Pulmonary artery endothelial cell (primary cell): Measurements from ENCODE around the gene GRID2. TPM values are rescaled to one million over a fixed set of nuclear protein-coding genes. Genes with fewer than 3 reads are reported as not detected.
"Not testable (repeated sequence)": the region's sequence is repeated elsewhere in the genome, so short reads cannot be mapped to it uniquely, and the experiment has no call there.

ENCODE experiments used
- DNase-seq: peaks from one replicate; pipeline ENCODE4 v3.0.0-alpha.2; 2011; ENCODE audit warnings: low read depth, low spot score
- total RNA-seq: library from RNA; depleted of rRNA; stranded (reverse); fragments of >200 nt; gene quantifications from 2 replicates; pipeline ENCODE4 v1.2.3, GENCODE V29; 2014

GRID2 gene
- total RNA-seq, 1 donor from 2014 or later: not detected

DNA sequence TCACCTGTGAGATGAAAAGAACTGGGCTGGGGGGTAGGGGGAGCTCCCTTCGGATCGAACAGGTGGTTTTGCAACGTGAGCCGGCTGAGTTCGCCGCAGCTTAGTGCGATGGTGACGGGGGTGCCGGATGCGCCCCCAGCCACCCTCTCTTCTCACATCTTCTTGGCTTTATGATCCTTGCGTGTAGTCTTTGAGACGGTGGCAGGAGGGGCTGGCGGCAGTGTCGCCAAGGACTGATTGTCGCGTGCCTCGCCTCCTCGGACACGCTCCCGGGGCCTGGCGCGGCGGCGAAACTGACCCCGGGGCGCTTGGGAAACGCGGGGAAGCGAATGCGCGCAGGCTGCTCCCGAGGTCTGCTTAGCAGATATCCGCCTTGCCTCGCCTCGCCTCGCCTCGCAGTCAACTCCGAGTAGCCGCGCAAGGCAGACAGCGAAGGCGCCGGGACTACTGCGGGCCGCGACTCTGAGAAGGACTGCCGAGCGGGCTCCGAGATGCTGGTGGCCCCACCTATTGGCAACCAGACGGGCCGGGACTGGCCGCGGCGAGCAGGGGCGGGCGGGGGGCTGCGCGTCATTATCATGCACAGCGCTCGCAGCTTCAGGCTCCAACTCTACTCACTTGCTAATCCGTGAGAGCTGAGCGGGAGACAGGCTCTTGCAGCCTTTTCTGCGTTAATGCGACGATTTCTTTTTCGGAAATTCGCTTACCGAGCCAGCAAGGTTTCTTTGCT lies 1.5 kb downstream of the GRID2 start:
- DNase-seq: no peak

DNA sequence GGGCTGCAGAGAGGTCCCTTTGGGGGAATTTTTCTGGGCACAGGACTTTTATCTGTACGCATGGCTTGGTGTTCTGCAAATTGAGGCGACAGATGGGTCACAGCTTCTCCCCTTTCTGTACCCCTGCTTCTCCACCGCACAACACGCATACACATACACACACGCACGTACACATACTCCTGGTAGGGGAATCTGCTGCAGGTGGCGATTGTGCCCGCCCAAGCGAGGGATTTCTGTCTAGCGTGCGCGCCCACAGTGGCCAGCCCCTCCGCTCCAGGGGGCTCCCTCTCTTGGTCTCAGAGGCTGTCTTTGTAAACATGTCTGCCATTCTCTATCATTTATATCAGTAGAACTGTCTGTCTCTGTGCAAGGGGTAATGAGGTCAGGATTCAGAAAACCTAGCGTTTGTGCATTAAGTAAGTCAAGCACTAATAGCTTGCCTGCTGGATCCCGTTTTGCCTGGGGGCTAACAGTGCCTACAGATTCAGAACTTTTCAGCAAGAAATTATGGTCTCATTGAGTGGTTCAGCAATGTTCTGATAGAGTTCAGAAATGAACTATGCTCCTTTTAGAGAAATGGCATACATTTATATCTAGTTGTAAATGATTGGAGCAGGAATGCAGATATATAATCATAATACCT lies 2.2 kb downstream of the GRID2 start:
- DNase-seq: no peak

- no peak for DNase-seq
Observed at GRCh38 chr4:92307181-92307580, 3.4 kb downstream of the GRID2 start.

DNA sequence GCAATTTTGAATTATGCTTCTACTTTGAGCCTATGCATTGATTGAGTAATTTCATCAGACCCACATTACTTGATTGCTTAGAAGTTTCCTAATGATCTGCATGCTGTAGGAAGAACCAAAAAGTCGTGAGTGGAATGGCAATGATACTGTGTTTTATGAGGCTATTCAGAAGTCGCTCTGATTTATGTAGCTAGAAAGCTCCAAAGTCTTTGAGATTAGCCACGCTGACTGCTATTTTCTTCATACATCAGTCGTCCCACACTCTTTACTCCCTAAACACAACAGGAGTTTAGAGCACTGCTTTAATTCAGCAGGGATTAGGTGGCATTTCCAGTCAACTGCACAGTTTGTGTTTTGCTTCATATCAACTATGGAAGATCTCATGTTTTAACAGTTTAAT lies 4.1 kb downstream of the GRID2 start:
- DNase-seq: no peak

DNA sequence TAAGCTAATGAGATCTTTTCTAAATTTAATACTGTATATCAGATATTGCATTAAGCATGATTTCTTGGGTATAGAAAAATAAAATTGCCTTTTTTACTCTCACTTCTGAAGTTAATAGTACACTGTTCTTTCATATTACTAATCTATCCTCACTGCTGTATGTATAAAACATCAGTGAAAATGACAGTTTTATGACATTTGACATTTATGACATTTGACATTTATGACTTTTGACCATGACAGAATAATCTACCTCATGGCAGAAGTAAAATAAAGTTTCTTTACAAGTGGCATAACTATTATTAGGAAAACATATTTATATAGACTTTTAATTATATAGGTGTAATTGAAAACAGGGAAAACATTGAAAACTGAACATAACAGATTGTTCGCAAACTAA lies 13.3 kb downstream of the GRID2 start:
- DNase-seq: no peak

GRCh38 chr4:92328095-92328494 lies 24.3 kb downstream of the GRID2 start:
- DNase-seq: no peak

GRCh38 chr4:92333016-92333415 lies 29.2 kb downstream of the GRID2 start:
- DNase-seq: no peak

- no peak for DNase-seq
Observed at GRCh38 chr4:92334716-92335350, 31.1 kb downstream of the GRID2 start.

- no peak for DNase-seq
Observed at GRCh38 chr4:92339676-92340075, 35.9 kb downstream of the GRID2 start.

DNA sequence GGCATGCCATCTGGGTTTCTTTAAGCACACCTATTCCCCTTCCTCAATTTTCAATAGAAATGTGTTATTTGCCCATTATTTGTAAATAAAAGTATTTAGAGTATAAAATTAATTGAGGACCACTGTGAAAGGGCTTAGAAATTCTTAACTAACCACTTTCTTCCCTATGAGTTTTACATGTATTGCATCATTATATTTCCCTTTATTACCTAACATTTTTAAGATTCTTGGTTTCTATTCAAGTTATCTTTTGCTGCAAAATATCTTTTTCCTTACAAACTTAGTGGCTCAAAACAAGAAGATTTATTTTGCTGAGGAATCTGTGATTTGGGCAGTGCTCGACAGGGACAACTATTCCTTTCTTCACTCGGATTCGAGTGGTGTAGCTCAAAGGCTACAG lies 40.5 kb downstream of the GRID2 start:
- DNase-seq: no peak

- no peak for DNase-seq
Observed at GRCh38 chr4:92346289-92346688, 42.5 kb downstream of the GRID2 start.

GRCh38 chr4:92357966-92358365 lies 54.2 kb downstream of the GRID2 start:
- no peak for DNase-seq

DNA sequence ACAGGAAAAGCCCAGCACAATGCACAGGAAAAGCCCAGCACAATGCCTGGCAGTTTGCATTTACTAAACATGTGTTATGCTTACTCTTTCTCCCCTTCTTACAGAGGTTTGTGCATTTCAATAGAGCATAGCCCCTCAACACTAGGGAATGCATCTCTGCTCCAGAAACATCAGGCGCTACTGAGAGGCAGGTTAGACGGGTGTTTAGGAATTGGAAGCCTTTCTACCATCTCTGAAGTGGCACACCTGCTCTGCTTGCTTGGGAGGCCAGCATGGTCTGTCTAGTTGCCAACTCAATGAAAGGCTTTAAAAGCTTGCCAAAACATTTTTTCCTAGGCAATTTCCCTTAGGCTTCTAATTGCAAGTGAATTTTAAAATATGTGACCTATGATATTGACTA lies 55.7 kb downstream of the GRID2 start:
- no peak for DNase-seq

- DNase-seq: no peak
Observed at GRCh38 chr4:92362028-92362427, 58.3 kb downstream of the GRID2 start.

DNA sequence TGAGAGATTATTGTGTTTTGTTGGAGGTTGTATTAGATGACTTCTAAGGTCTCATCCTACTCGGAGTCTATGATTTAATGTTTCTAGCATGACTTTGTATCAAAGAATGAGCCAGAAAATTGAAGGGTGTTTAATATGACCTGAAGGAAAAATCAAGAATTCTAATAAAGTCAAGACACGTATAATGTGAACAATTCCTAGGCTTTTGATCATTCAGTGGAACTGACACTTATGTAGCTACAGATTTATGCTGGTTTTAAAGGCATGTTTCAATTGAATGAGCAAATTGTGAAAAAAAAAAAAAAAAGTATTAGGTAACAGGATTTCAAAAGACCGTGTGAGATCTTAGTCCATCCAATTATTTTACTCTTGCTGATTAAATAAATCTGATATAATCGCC lies 64.9 kb downstream of the GRID2 start:
- no peak for DNase-seq

GRCh38 chr4:92381616-92382015 lies 77.8 kb downstream of the GRID2 start:
- DNase-seq: no peak

DNA sequence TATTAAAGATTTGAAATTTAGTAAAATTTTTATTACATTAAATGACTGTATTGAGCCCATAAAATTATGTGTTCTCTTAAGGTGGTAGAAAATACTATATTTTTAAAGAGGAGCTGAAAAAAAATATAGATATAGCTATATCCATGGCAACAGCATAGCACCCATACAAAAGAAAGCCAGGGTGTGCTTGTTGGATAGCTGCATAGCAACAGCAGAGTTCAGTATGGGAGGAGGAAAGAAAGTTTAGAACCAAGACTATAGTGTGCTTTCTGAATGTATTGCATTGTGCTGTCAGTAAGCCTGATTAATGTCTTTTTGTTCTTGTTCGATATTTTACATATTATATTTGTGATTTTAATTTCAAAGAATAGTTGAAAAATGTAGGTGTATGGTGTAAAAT lies 78.4 kb downstream of the GRID2 start:
- DNase-seq: no peak

DNA sequence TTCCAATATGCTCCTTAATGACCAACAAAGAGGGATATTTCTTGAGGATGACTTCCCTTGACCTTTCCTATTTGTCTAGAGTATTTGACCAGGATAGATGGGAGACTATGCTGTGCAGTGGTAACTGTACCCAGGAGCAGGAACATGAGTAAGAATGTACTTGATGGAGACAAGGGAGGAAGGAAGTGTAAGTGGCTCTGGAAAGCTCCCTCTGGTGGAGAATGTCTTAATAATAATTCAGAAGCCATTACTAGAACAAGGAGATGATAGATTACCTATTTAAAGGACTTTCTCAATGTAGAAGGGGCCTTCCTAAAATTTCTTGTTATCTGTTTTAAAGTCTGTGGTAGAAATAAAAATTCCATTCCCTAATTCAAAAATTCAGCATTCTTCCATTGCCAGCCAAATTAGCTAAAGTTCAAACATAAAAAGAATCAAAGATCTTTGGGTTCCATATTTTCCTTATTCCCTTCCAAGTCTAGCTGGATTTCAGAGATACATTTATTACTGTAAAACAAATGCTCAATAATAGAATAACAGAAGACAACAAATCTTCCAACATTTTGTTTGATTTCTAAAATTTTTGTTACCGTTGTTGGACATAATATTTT lies 83.8 kb downstream of the GRID2 start:
- DNase-seq: no peak

DNA sequence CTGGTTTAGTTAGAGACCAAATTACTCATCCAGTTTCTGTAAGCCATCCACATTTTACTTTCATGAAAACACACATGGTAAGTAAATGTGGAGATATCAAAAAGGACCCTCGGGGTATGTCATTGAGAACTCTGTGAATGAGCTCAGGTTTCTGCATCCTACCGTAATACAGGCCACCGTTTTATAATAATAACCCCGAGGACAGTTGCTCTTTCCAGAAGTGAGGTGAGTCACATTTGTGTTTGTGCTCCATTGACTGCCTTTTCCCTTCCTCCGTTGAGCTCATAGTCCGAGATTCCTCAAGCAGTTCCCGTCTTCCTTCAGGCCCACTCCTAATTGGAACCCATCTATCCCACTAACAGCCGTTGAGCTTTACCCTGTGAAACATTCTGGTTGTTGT lies 95.3 kb downstream of the GRID2 start:
- DNase-seq: no peak

DNA sequence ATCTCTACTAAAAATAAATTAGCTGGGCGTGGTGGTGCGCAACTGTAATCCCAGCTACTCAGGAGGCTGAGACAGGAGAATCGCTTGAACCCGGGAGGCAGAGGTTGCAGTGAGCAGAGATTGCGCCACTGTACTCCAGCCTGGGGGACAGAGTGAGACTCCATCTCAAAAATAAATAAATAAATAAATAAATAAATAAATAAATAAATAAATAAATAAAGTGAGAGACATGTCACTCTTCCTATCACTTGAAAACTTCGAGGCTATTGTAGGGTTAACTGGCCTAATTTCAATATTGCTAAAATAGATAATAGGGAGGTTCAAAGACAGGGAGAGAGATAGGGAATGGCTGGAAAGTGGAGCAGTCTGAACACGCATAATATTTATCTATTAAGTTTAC lies 99.8 kb downstream of the GRID2 start:
- DNase-seq: not testable (repeated sequence)

GRCh38 chr4:92406488-92406887 lies 102.7 kb downstream of the GRID2 start:
- DNase-seq: no peak

GRCh38 chr4:92421920-92422319 lies 118.2 kb downstream of the GRID2 start:
- DNase-seq: no peak
